Adipose tissue (tissue), 3 donors: Measurements from ENCODE around the gene MSRB3. TPM values are rescaled to one million over a fixed set of nuclear protein-coding genes. Genes with fewer than 3 reads are reported as not detected.
"Not testable (repeated sequence)": the region's sequence is repeated elsewhere in the genome, so short reads cannot be mapped to it uniquely, and the experiment has no call there.

ENCODE experiments used
- H3K27ac ChIP-seq: one replicate; pipeline ENCODE4 v1.5.1; 2013; ENCODE audit warnings: low read depth, low read length
- WGBS, 3 donors: extraction: QIAGEN DNeasy Blood & Tissue Kit; methylation state at CpG; one replicate each; pipeline ENCODE4 v1.1.7; 2013; 5-methylcytosine and 5-hydroxymethylcytosine counted together
- polyA plus RNA-seq, 3 donors: library from polyadenylated mRNA; stranded (reverse); fragments of 200-250 nt; gene quantifications; one replicate each; pipeline ENCODE4 v1.2.3, GENCODE V29; 2013
- donor health status: healthy with polysubstance abuse.
- donor health status: Bipolar disorder and iron deficiency.
- donor health status: healthy.

MSRB3 gene
- polyA plus RNA-seq, 3 donors = 2.9 to 30.9 (median 26.9) TPM

DNA sequence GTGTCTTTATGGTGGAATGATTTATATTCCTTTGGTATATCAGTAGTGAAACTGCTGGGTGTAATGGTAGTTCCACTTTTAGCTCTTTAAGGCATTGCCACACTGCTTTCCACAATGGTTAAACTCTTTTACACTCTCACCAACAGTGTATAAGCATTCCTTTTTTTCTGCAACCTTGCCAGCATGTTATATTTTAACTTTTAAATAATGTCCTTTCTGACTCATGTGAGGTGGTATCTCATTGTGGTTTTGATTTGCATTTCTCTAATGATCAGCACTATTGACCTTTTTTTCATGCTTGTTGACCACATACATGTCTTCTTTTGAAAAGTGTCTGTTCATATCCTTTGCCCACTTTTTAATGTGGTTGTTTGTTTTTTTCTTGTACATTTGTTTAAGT is 142.5 kb downstream of the MSRB3 start:
- H3K27ac ChIP-seq = no peak overlapping the region

DNA sequence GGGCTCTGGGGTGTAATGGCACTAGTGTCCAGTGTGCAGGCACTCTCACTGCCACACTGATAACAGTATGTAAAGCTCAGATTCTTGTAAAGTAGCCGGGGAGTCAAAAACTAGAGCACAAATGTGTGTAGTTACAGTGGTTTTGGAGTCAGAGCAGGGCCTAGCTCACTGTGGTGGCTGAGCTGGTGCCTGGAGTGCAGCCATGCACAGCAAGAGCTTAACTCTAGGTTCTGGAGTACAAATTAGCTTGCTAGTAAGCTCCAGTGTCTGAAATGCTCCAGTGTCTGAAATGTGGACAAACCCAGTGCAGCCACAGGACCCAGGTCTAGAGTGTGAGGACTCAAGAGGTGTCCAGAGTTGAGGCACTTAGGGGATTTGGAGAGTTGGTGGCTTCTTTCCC is 149.2 kb downstream of the MSRB3 start:
- 76 to 89% (median 86%) methylated on average over 1 of the region's 1 CpG for WGBS, 3 donors
- no peak overlapping the region for H3K27ac ChIP-seq

DNA sequence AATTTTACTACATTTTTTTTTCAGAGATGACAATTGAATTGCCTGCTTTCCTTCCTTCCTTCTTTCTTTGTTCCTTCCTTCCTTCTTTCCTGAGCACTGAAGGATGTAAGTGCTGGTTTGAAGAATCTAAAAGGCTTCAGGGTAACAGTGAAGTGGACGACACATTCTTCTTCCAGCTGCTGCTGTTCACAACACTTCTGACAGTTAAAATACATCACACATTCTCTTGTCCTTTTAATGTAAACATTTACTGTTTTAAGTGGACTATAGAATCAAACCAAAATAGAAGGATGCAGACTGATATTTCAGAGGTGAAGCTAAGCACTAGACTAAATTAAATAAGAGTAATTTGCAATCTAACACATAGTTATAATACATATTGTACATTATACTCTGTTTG is 151.5 kb downstream of the MSRB3 start:
- H3K27ac ChIP-seq = no peak overlapping the region
- 58 to 76% (median 71%) methylated on average over 1 of the region's 1 CpG for WGBS, 3 donors

DNA sequence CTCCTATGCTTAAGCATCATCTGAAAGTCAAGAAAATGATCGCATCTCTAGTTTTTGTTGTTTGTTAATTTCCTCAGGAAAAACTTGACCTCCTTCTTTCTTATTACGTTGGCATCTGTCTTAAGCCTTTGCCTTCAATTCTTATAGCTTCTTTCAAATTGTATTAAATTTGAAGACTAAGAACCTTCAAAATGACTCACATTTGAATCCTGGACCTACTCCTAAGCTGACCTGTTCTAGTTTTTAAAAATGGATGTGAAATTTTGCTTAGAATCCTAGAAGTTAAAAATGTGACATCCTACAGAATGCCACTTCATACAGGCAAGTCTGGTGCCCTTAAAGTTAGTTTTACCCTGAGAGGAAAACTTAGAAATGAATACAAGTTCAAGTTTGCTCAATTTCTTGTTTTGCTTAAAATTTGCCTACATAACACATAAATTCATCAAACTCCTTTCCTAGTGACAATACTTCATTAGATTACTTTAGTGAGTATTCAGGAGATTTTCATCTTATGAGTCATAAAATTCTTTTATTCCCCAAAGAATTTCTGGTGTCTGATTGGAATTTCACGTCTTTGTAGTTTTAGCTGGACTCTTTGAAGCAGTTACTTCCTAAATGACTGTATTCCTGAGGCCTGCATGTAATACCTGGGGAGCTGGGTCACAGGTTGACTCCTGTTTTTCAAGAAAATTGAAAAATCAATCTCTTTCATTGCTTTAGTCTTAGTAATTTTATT is 152.3 kb downstream of the MSRB3 start:
- no peak overlapping the region for H3K27ac ChIP-seq

DNA sequence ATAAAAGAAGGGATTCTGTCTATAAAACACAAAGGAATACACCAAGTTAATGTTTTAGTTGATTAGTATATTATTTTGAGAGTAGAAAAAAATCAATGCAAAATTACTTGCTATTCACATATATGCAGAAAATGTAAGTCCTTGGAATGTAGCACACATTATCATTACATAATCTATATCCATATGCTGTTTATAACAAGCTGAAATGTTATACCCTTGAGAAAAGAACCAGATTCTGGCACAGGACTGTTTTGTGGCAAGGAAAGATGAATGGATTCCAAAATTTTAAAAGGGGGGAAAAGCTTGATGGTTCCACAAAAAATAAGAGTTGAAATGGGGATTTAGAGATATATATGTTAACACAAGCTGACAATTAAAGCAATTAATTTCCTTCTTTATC is 153.6 kb downstream of the MSRB3 start:
- no peak overlapping the region for H3K27ac ChIP-seq

More for the DNA sequence above, 152.3 kb downstream of the MSRB3 start:
- 71 to 72% (median 72%) methylated on average over 3 of the region's 3 CpGs for WGBS, 3 donors

DNA sequence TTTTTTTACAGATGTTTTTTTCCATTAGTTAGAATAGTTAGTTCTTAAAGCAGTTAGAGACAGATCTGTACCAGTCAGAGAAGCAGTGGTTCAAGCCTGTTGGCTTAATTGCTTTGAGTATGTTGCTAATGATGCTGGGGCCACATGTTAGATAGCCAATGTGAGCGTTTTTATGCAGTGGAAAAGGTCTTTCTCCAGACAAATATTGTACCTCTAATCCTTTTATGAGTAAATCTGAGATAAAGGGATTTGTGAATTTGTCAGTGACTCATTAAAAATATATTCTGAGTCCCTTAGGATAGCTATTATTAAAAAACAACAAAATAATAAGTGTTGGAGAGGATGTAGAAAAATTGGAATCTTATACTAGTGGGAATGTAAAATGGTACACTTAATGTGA is 154.2 kb downstream of the MSRB3 start:
- 0 to 84% (median 48%) methylated on average over 1 of the region's 1 CpG for WGBS, 3 donors
- H3K27ac ChIP-seq = no peak overlapping the region

DNA sequence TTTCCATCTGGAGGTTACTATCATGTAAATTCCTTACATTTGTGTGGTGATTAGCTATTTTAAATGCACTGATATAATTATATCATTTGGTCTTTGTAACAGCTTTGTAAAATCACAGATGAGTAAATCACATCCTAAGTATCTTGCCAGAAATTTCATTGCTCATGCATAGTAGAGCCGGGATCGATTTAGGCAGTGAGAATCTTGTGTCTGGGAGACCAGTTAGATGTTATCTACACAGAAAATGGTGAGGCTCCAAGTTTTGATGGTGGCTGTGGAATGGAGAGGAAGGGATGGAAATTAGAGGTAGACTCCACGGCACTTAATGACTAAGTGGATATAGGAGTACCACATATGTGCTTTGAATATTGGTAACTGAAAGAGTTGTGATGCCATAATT is 156.3 kb downstream of the MSRB3 start:
- WGBS, 3 donors = 87 to 97% (median 94%) methylated on average over 3 of the region's 3 CpGs

DNA sequence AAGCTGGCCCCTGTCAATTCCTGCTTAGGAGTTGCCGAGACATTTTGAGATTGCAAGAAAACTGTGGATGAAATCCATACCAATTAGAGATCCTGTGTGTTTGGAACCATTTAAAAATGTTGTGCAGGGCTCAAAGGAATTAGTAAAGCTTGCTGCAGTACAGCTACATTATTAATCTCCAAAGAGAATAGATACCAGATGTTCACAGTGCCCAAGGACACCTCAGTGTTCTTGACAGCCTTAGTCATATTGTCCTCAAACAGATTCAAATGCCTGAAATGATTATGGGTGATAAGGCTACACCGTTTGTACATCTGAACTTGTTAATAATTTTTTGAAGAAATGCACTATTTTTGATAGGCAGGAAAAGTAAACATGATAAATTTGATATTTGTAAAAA is 164.6 kb downstream of the MSRB3 start:
- WGBS, 3 donors = 57 to 82% (median 72%) methylated on average over 2 of the region's 2 CpGs
- H3K27ac ChIP-seq = no peak overlapping the region

More for the DNA sequence above, 156.3 kb downstream of the MSRB3 start:
- H3K27ac ChIP-seq = no peak overlapping the region

DNA sequence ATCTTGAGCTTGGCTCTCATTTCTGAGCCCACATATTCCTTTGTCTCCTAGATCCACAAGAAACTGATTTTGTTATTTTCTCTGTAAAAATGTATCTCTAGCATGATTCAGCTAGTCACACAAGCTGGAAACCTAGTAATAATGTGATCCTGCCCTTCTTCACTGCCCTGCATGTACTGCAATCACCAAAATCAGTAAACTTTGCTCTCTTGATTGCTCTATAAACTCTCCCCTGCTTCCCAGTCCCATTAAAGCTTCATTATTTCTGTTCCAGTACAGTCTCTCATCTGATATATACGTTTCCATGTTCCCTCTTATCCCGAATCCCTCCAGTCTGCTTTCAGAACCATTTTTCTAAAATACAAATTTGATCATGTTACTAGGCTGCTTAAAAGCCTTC is 166.5 kb downstream of the MSRB3 start:
- WGBS, 3 donors = 76 to 95% (median 92%) methylated on average over 2 of the region's 2 CpGs
- H3K27ac ChIP-seq = no peak overlapping the region

DNA sequence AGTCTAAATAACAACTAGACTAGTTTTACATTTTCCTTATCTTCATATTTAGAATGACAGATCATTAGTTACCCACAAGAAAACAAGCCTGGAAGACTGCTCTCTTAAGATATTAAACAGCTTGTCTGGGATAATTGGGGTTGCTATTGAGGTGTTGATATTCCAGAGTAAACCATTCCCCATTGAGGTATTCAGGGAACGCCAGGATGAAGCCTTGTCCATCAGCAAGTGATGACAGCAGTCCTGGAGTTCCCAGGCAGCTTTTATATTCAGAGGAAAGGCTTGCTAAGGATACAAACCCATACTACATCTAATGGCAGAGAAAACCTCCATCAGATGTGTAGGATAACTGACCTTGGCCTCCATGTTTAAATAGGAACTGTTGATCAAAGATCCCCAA is 168.4 kb downstream of the MSRB3 start:
- H3K27ac ChIP-seq = no peak overlapping the region
- 82 to 90% (median 90%) methylated on average over 1 of the region's 1 CpG for WGBS, 3 donors

DNA sequence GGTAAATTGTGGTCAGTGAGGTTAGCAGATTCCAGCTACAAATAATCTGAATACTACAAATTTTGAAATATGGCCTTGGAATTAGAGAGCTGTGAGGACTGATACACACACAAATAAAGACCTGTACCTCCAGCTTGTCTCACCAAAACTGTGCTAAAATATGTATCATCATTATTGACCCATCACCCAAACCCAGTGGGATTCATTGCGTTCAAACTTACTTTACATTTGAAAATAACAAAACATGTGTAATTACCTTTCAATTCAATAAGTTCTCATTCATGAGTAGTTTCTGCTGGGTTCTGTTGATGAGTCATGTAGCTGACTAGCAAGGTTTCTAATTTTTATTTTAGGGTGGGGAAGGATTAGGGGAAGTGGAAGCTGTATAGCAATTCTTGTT is 170.9 kb downstream of the MSRB3 start:
- H3K27ac ChIP-seq = no peak overlapping the region
- 84 to 98% (median 93%) methylated on average over 1 of the region's 1 CpG for WGBS, 3 donors

DNA sequence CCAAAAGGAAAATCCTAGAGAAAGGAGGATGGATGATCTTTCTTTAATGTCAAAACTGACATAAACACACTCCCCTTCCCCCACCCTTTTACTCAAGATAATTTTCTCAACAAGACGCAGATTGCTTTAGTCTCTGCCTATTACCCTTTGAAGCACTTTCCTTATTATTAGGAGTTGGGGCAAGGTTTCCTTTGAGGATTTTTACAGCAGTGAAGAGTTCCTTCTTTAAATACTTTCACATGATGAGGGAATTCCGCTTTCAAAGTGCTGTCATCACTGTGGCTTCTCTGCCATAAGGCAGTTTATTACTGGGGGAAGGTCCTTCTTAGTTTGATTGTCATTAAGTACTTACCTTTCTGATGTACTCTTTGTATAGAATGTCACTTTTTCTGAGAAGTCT is 172.1 kb downstream of the MSRB3 start:
- no peak overlapping the region for H3K27ac ChIP-seq
- 65 to 73% (median 67%) methylated on average over 2 of the region's 2 CpGs for WGBS, 3 donors

DNA sequence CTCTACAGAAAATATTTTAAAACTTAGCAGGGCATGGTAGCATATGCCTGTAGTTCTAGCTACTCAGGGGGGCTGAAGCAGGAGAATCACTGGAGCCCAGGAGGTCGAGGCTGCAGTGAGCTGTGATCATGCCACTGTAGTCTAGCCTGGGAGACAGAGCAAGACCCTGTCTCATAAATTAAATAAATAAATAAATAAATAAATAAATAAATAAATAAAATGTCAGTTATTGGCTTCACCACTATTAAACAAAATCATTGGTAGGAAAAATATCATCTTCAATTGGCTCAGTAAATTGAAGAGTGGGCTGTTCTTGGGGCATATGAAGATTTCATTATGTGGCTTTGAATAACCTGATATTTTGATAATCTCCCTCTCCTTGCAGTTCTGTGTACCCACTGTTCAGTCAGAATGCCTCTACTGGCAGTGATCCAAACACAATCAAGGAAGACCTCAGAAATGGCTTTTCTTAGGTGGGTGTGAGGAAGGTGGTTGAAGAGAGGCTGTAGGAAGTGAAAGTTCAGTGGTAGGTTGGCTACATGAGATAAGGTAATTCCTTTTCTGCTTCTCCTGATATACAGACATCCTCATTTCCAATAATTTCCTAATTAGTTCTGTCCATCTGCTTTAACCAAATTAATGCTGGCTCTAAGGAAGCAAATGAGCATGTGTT is 175.8 kb downstream of the MSRB3 start:
- 83 to 90% (median 89%) methylated on average over 1 of the region's 1 CpG for WGBS, 3 donors
- H3K27ac ChIP-seq = no peak overlapping the region

DNA sequence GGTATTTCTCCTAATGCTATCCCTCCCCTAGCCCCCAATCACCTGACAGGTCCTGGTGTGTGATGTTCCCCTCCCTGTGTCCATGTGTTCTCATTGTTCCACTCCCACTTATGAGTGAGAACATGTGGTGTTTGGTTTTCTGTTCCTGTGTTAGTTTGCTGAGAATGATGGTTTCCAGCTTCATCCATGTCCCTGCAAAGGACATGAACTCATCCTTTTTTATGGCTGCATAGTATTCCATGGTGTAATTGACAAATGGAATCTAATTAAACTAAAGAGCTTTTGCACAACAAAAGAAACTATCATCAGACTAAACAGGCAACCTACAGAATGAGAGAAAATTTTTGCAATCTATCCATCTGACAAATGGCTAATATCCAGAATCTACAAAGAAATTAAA is 178.9 kb downstream of the MSRB3 start:
- H3K27ac ChIP-seq = not testable (repeated sequence)

DNA sequence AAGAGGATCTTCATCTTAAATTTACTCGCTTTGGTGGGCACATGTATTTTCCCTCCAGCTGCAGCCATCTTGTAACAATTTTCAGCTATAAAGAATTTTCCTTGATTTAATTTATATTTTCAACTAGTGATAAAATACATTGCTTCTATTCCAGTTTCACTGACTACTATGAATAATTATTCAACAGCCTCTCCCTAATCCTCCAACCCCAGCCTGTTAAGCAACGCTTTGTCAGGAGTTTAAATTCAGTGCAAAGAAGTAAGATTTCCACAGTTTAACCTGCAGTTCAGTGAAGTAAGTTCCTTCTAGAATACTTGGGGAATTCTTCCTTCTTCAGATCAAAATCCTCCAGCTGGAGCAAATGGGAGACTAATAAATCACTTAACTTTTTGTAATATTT is 180.2 kb downstream of the MSRB3 start:
- no peak overlapping the region for H3K27ac ChIP-seq
- 92 to 96% (median 96%) methylated on average over 2 of the region's 2 CpGs for WGBS, 3 donors

DNA sequence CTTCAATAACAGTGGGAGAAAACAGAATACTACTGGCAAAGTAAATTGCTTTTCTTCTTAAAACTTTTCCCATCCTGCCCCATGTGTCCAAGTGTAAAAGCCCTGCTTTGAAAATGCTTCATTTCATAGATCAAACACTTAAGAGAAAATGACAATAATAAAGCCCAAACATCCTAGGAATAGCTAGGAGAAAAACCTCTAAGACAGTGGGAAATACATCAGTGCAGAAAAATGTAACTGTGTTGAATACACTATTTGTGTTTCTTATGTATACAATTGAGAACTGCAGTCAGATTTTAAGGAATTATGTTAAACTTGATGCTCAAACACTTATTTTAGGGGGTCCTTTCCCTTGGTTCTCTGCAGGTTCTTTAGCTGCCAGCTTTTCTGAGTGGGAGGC is 181.1 kb downstream of the MSRB3 start:
- no peak overlapping the region for H3K27ac ChIP-seq

DNA sequence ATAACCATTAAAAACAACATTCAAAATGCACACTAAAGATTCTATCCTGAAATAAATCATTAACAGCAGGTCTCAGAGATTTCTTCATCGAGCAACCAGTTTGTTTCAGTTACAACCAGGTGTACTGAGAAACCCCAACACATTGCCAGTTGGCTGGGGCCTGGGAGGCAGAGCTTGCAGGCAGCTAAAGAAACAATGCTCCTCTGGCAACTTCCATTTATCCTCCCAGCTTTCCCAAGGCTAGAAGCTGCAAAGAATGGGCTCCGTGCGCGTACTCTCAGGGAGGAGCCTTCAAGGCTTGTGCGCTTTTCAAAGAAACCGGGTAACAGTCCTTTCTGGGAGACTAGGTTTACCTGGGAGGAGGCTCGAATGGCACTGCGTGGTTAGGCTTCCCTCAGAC is 181.6 kb downstream of the MSRB3 start:
- no peak overlapping the region for H3K27ac ChIP-seq
- WGBS, 3 donors = 63 to 95% (median 84%) methylated on average over 8 of the region's 8 CpGs

DNA sequence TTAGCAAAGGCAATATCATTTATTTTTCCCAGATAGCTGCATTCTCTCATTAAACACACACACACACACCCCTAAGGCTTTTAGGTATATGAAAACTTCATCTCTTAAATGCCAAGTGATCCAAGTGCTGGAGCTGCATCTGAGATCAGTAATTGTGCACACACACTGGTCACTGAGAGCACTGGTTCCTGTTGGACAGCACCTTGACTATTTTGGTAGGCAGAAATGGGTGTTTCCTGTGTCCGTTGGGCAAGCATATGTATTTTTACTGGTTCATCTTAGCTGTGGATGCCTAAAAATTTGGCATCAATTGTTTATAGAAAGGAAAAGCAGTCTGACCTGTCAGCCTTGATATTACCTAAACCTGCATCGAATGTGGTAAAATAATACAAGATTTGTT is 182.5 kb downstream of the MSRB3 start:
- 71 to 85% (median 77%) methylated on average over 2 of the region's 2 CpGs for WGBS, 3 donors

DNA sequence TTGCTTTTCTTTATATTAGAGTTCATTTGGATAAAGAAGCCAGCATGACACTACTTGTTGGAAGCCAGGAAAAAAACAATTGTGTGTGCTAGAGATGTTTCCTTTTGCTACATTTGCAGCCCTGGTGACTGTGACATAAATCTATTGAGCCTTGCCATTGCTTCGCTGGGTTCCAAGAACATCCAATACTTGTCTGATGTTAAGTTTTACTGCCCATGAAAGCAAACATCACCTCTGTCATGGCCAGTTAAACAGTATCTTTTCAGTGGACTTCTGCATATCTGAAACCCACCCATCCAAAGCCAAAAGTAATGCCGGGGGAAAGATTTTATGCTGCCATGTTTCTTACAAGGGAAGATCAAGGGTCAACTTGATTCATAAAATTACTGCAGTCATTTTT is 184.0 kb downstream of the MSRB3 start:
- WGBS, 3 donors = 94 to 95% (median 95%) methylated on average over 2 of the region's 2 CpGs
- H3K27ac ChIP-seq = no peak overlapping the region

More for the DNA sequence above, 182.5 kb downstream of the MSRB3 start:
- no peak overlapping the region for H3K27ac ChIP-seq

DNA sequence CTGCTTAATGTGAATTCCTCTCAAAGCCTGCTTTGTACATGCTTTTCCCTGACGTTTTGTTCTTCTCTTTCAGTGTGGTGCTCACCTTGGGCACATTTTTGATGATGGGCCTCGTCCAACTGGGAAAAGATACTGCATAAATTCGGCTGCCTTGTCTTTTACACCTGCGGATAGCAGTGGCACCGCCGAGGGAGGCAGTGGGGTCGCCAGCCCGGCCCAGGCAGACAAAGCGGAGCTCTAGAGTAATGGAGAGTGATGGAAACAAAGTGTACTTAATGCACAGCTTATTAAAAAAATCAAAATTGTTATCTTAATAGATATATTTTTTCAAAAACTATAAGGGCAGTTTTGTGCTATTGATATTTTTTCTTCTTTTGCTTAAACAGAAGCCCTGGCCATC is 184.6 kb downstream of the MSRB3 start:
- no peak overlapping the region for H3K27ac ChIP-seq
- 86 to 98% (median 93%) methylated on average over 9 of the region's 9 CpGs for WGBS, 3 donors
